Right lobe of liver (tissue), 6 donors: ENCODE measurements around the gene PGM1. TPM values are rescaled to one million over a fixed set of nuclear protein-coding genes. Genes with fewer than 3 reads are reported as not detected.

Source experiments
- ATAC-seq, 4 donors: fragments of 200-7000 bp; cut with Tn5 transposase; one replicate each; pipeline ENCODE4 v1.9.1; 2020; ENCODE audit warnings: mild to moderate bottlenecking in 4 of 4, moderate library complexity in 4 of 4
- DNase-seq, 3 donors: peaks; one replicate each; pipeline ENCODE4 v3.0.0-alpha.2; 2020
- H3K27ac ChIP-seq, 3 donors: fragments of 200-600 bp; one replicate each; pipeline ENCODE4 v1.8.0; 2022
- H3K27me3 ChIP-seq, 2 donors: fragments of 200-600 bp; one replicate each; pipeline ENCODE4 v1.8.0; 2022
- H3K36me3 ChIP-seq, 4 donors: fragments of 200-600 bp; sonication (generic) in 1 of 4; one replicate each; pipeline versions ENCODE4 v1.5.1 to v1.8.0; 2017 to 2022; ENCODE audit warnings: control low read depth in 1 of 4
- H3K4me1 ChIP-seq, 4 donors: fragments of 200-600 bp; sonication (generic) in 1 of 4; one replicate each; pipeline versions ENCODE4 v1.5.1 to v1.8.0; 2017 to 2022; ENCODE audit warnings: control low read depth in 1 of 4
- H3K4me3 ChIP-seq, 3 donors: fragments of 200-600 bp; one replicate each; pipeline ENCODE4 v1.8.0; 2022
- H3K9me3 ChIP-seq, 4 donors: fragments of 200-600 bp; sonication (generic) in 1 of 4; one replicate each; pipeline versions ENCODE4 v1.5.1 to v1.8.0; 2017 to 2022; ENCODE audit warnings: control low read depth in 1 of 4
- CTCF ChIP-seq, 4 donors: fragments of 200-600 bp in 3 of 4; fragments of 450-650 bp in 1 of 4; IDR thresholded peaks; one replicate each; pipeline versions ENCODE4 v1.5.1 to v1.8.0; 2016 to 2022; ENCODE audit warnings: antibody characterized with exemption in 4 of 4, mild to moderate bottlenecking in 2 of 4
- POLR2A ChIP-seq: fragments of 450-650 bp; IDR thresholded peaks from one replicate; pipeline ENCODE4 v1.6.1; 2017; ENCODE audit warnings: antibody characterized with exemption, mild to moderate bottlenecking
- WGBS: methylation state at CpG from one replicate; pipeline ENCODE4 v1.1.6; 2018; ENCODE audit warnings: low coverage, low lambda C conversion rate; ENCODE audit not compliant: insufficient coverage; ENCODE audit errors: missing lambda C conversion rate; 5-methylcytosine and 5-hydroxymethylcytosine counted together
- intact Hi-C, 2 donors: fragments of 100-400 bp; cut with DNase I; formaldehyde crosslinking; loops; one replicate each; pipeline versions ENCODE4 v1.11.2 to v1.14.1; 2022
- total RNA-seq, 6 experiments: library from RNA; depleted of rRNA in 2 of 6; stranded (reverse); fragments of >200 nt in 2 of 6; fragmentation: NEBNext Ultra II Directional in 3 of 6; extraction: Animal tissue kit (Norgen Biotek cat#: 25700) in 3 of 6; gene quantifications; one replicate each; pipeline versions ENCODE4 v1.1.0 to v1.2.4, GENCODE V29; 2016 to 2023
- donor health status: DM: no; HTN: yes; CAD: no.
- donor health status: DM: no; HTN: no; CAD: no.
- donor health status: DM: no; HTN: no; CAD: no.
- donor health status: DM: no; HTN: yes; CAD: no.
- donor health status: DM: no; HTN: yes; CAD: no.

Gene PGM1
- total RNA-seq, 6 experiments from 2014 or later, result 127 to 220 (median 157) TPM

- intact Hi-C loops, result loop anchor here in 1 of 2 donors (10.0 kb wide), 1 partner anchor 627 kb away; no protein-coding TSS in a partner anchor
- TF ChIP-seq POLR2A (no peak), CTCF (IDR thresholded peaks at IDR 0.05) (no peak)
- Histone ChIP-seq H3K4me3 (no peak overlapping the region), H3K27ac (no peak overlapping the region), H3K4me1 (peaks cover 0 to 39% (median 5%) of the 10 kb centered on the region in 4 donors), H3K9me3 (no peaks in the 10 kb centered on the region), H3K36me3 (no peaks in the 10 kb centered on the region), H3K27me3 (no peaks in the 10 kb centered on the region)
- DNase-seq, result no peak
- no peak for ATAC-seq
Measured at GRCh38 chr1:63618011-63618410, 24.8 kb downstream of the PGM1 start.

- H3K27me3 ChIP-seq, result no peaks in the 10 kb centered on the region
Measured at GRCh38 chr1:63619558-63619957, 26.3 kb downstream of the PGM1 start.

GRCh38 chr1:63620671-63621070 is 27.5 kb downstream of the PGM1 start:
- H3K4me3 ChIP-seq, result no peak overlapping the region
- ATAC-seq, result no peak
- intact Hi-C loops, result no loop called here
- WGBS, result 91% methylated on average over 5 of the region's 5 CpGs
- no peaks in the 10 kb centered on the region for H3K36me3 ChIP-seq
- H3K9me3 ChIP-seq, result no peaks in the 10 kb centered on the region
- no peaks in the 10 kb centered on the region for H3K27me3 ChIP-seq
- no peak overlapping the region for H3K27ac ChIP-seq
- H3K4me1 ChIP-seq, result peaks cover 0 to 39% (median 7%) of the 10 kb centered on the region in 4 donors
- no peak for DNase-seq
- TF ChIP-seq CTCF (IDR thresholded peaks at IDR 0.05) (no peak), POLR2A (no peak)

More at GRCh38 chr1:63619558-63619957, 26.3 kb downstream of the PGM1 start:
- Histone ChIP-seq H3K36me3 (no peaks in the 10 kb centered on the region), H3K27ac (no peak overlapping the region), H3K4me1 (peaks cover 0 to 34% (median 4%) of the 10 kb centered on the region in 4 donors), H3K4me3 (no peak overlapping the region), H3K9me3 (no peaks in the 10 kb centered on the region)
- ATAC-seq (no peak), DNase-seq (no peak)
- WGBS, result 79% methylated on average over 4 of the region's 4 CpGs
- TF ChIP-seq POLR2A, result no peak
- no peak for TF ChIP-seq CTCF (IDR thresholded peaks at IDR 0.05)
- intact Hi-C loops, result loop anchor here in 1 of 2 donors (10.0 kb wide), 1 partner anchor 625 kb away; no protein-coding TSS in a partner anchor

GRCh38 chr1:63621075-63621474 is 27.9 kb downstream of the PGM1 start:
- Histone ChIP-seq H3K4me1 (peaks cover 0 to 41% (median 8%) of the 10 kb centered on the region in 4 donors), H3K36me3 (no peaks in the 10 kb centered on the region), H3K9me3 (no peaks in the 10 kb centered on the region), H3K4me3 (no peak overlapping the region), H3K27ac (no peak overlapping the region), H3K27me3 (no peaks in the 10 kb centered on the region)
- no peak for DNase-seq
- TF ChIP-seq POLR2A (no peak), CTCF (IDR thresholded peaks at IDR 0.05) (no peak)
- ATAC-seq, result peak in 2 of 4 donors; percentile 43 to 55
- 35% methylated on average over 3 of the region's 3 CpGs for WGBS
- intact Hi-C loops, result no loop called here

GRCh38 chr1:63621698-63622097 is 28.5 kb downstream of the PGM1 start:
- H3K27me3 ChIP-seq, result no peaks in the 10 kb centered on the region
- DNase-seq, result no peak
- H3K4me1 ChIP-seq, result peaks cover 0 to 41% (median 8%) of the 10 kb centered on the region in 4 donors
- no peak overlapping the region for H3K27ac ChIP-seq
- WGBS, result 65% methylated on average over 4 of the region's 6 CpGs
- no peak for ATAC-seq
- TF ChIP-seq POLR2A (no peak), CTCF (IDR thresholded peaks at IDR 0.05) (no peak)
- no peaks in the 10 kb centered on the region for H3K9me3 ChIP-seq
- no peak overlapping the region for H3K4me3 ChIP-seq
- intact Hi-C loops, result no loop called here
- no peaks in the 10 kb centered on the region for H3K36me3 ChIP-seq
